Thymus (tissue), 11 donors: ENCODE data around the gene NEB. TPM values are rescaled to one million over a fixed set of nuclear protein-coding genes. Genes with fewer than 3 reads are reported as not detected.
A peak's percentile ranks its signal among the peaks of the same experiment; 100 is the strongest.

Experiments used
- DNase-seq, 9 donors: peaks; one replicate each; pipeline ENCODE4 v3.0.0-alpha.2; 2013; ENCODE audit warnings: low spot score in 9 of 9, low read depth in 6 of 9, missing footprints in 1 of 9
- H3K27ac ChIP-seq, 2 donors: one replicate each; pipeline ENCODE4 v1.5.1; 2013; ENCODE audit warnings: control low read depth in 1 of 2, low read depth in 1 of 2, low read length in 1 of 2, mild to moderate bottlenecking in 1 of 2, moderate library complexity in 1 of 2
- H3K27me3 ChIP-seq, 2 donors: one replicate each; pipeline ENCODE4 v1.5.1; 2013; ENCODE audit warnings: low read length in 1 of 2; ENCODE audit not compliant: control insufficient read depth in 2 of 2, insufficient read depth in 1 of 2
- H3K36me3 ChIP-seq, 2 donors: one replicate each; pipeline ENCODE4 v1.5.1; 2013; ENCODE audit warnings: low read length in 1 of 2, mild to moderate bottlenecking in 1 of 2, moderate library complexity in 1 of 2; ENCODE audit not compliant: control insufficient read depth in 2 of 2, insufficient read depth in 2 of 2
- H3K4me1 ChIP-seq, 2 donors: one replicate each; pipeline ENCODE4 v1.5.1; 2013; ENCODE audit warnings: low read length in 2 of 2; ENCODE audit not compliant: control insufficient read depth in 2 of 2, insufficient read depth in 2 of 2
- H3K4me3 ChIP-seq, 2 donors: one replicate each; pipeline ENCODE4 v1.5.1; 2013; ENCODE audit warnings: low read length in 2 of 2, control low read depth in 1 of 2, mild to moderate bottlenecking in 1 of 2
- H3K9me3 ChIP-seq, 2 donors: one replicate each; pipeline ENCODE4 v1.5.1; 2013; ENCODE audit warnings: low read length in 1 of 2, mild to moderate bottlenecking in 1 of 2; ENCODE audit not compliant: control insufficient read depth in 2 of 2, insufficient read depth in 1 of 2
- WGBS: extraction: QIAGEN DNeasy Blood & Tissue Kit; methylation state at CpG from one replicate; pipeline ENCODE4 v1.1.7; 2013; 5-methylcytosine and 5-hydroxymethylcytosine counted together
- polyA plus RNA-seq: library from polyadenylated mRNA; stranded (reverse); fragments of 200-250 nt; gene quantifications from one replicate; pipeline ENCODE4 v1.2.3, GENCODE V29; 2013
- total RNA-seq: library from RNA; stranded (reverse); fragments of 120-200 nt; gene quantifications from one replicate; pipeline ENCODE4 v1.2.4, GENCODE V29; 2013
- donor health status: healthy.

NEB gene
- total and polyA plus RNA-seq, 2 donors, result 3.9 to 4.3 TPM

- Histone ChIP-seq H3K9me3 (no peaks in the 10 kb centered on the region), H3K36me3 (no peaks in the 10 kb centered on the region), H3K27ac (peak overlapping the region in 1 of 2 donors; percentile 23), H3K4me1 (peaks cover 7 to 12% of the 10 kb centered on the region in 2 donors), H3K4me3 (no peak overlapping the region), H3K27me3 (no peaks in the 10 kb centered on the region)
- DNase-seq, result peak in 2 of 9 donors; percentile 7 to 39
- WGBS, result 48% methylated on average over 4 of the region's 4 CpGs
Measured at GRCh38 chr2:151638191-151638933, 95.9 kb downstream of the NEB start.

GRCh38 chr2:151637271-151637781, 97.0 kb downstream of the NEB start:
- H3K9me3 ChIP-seq, result no peaks in the 10 kb centered on the region
- no peaks in the 10 kb centered on the region for H3K36me3 ChIP-seq
- DNase-seq, result peak in 8 of 9 donors; percentile 19 to 75 (median 36)
- H3K4me3 ChIP-seq, result no peak overlapping the region
- WGBS, result 13% methylated on average over 8 of the region's 8 CpGs
- peak overlapping the region; percentile 42 to 65 for H3K27ac ChIP-seq
- H3K27me3 ChIP-seq, result no peaks in the 10 kb centered on the region
- H3K4me1 ChIP-seq, result peaks cover 7 to 12% of the 10 kb centered on the region in 2 donors

- no peaks in the 10 kb centered on the region for H3K9me3 ChIP-seq
- H3K4me3 ChIP-seq, result no peak overlapping the region
- DNase-seq, result no peak
- peaks cover 7 to 12% of the 10 kb centered on the region in 2 donors for H3K4me1 ChIP-seq
- H3K27ac ChIP-seq, result no peak overlapping the region
- 97% methylated on average over 4 of the region's 4 CpGs for WGBS
- H3K27me3 ChIP-seq, result no peaks in the 10 kb centered on the region
- H3K36me3 ChIP-seq, result no peaks in the 10 kb centered on the region
Measured at GRCh38 chr2:151634736-151635467, 99.4 kb downstream of the NEB start.

- H3K27ac ChIP-seq, result no peak overlapping the region
- H3K36me3 ChIP-seq, result no peaks in the 10 kb centered on the region
- no peaks in the 10 kb centered on the region for H3K9me3 ChIP-seq
- no peak overlapping the region for H3K4me3 ChIP-seq
- peaks cover 7 to 10% of the 10 kb centered on the region in 2 donors for H3K4me1 ChIP-seq
- WGBS, result 68% methylated on average over 1 of the region's 1 CpG
- DNase-seq, result no peak
- H3K27me3 ChIP-seq, result no peaks in the 10 kb centered on the region
Measured at GRCh38 chr2:151632993-151633565, 101.2 kb downstream of the NEB start.

DNA sequence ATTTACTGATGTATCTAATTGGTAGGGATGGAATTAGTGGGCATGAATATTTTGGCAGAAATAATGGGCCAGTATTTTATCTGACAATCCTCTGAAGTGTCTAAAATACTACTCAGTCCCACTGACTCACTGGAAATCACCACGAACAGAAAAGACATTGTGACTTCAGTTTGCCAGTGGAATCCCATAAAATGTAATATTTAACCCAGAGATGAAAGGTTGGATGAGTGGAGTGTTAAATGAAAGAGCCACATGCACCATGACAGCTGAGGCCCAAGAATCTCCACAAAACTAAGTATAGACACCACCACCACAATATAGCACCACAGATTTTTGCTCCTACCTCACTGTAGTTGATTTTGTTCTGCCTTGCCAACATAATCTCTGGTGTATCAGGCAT, 103.9 kb downstream of the NEB start:
- Histone ChIP-seq H3K4me1 (no peaks in the 10 kb centered on the region), H3K9me3 (no peaks in the 10 kb centered on the region), H3K27ac (no peak overlapping the region), H3K4me3 (no peak overlapping the region), H3K36me3 (no peaks in the 10 kb centered on the region), H3K27me3 (no peaks in the 10 kb centered on the region)
- 94% methylated on average over 1 of the region's 1 CpG for WGBS
- DNase-seq, result no peak

GRCh38 chr2:151627353-151627752, 106.9 kb downstream of the NEB start:
- Histone ChIP-seq H3K9me3 (no peaks in the 10 kb centered on the region), H3K4me3 (no peak overlapping the region), H3K36me3 (no peaks in the 10 kb centered on the region), H3K4me1 (no peaks in the 10 kb centered on the region), H3K27ac (no peak overlapping the region), H3K27me3 (no peaks in the 10 kb centered on the region)
- WGBS, result 99% methylated on average over 6 of the region's 6 CpGs
- no peak for DNase-seq

DNA sequence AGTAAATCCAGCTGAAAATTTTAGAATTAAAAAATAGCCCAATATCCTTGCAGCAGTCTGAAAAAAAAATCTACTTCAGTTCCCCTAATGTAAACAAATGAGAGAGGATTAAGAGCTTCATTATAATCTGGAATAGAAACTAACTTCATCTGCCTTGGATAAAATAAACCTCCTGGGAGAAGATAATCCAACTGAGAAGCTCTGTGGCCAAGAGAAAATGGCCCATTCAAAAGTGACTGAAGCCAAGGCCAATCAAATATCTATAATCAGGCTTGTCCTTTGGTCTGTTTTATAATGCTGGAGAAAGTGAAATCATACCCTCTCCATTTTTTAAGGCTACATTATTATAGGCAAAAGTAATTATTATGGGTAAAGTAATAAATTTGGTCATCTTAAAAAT, 110.0 kb downstream of the NEB start:
- Histone ChIP-seq H3K36me3 (no peaks in the 10 kb centered on the region), H3K4me1 (no peaks in the 10 kb centered on the region), H3K27ac (no peak overlapping the region), H3K27me3 (no peaks in the 10 kb centered on the region), H3K9me3 (no peaks in the 10 kb centered on the region), H3K4me3 (no peak overlapping the region)
- no peak for DNase-seq

DNA sequence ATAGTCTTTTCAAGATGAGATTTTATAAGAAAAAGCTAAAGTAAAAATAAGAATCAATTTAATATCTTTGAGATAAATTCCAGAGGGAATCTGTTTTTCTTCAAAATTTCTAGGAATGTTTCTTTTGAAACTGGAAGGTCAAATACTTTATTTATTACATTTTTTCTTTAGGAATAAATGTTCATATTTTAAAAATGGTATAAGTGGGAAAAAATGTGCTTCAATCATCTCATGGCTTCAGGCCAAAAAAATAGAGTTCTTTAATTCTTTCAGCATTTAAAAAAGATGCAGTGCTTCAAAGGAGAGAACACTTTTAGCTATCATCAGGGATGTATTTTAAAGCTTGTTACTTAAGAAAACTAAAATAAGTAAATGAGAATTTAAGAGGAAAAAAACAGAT, 110.6 kb downstream of the NEB start:
- Histone ChIP-seq H3K36me3 (no peaks in the 10 kb centered on the region), H3K4me3 (no peak overlapping the region), H3K27ac (no peak overlapping the region), H3K27me3 (no peaks in the 10 kb centered on the region), H3K9me3 (no peaks in the 10 kb centered on the region), H3K4me1 (no peaks in the 10 kb centered on the region)
- no peak for DNase-seq

DNA sequence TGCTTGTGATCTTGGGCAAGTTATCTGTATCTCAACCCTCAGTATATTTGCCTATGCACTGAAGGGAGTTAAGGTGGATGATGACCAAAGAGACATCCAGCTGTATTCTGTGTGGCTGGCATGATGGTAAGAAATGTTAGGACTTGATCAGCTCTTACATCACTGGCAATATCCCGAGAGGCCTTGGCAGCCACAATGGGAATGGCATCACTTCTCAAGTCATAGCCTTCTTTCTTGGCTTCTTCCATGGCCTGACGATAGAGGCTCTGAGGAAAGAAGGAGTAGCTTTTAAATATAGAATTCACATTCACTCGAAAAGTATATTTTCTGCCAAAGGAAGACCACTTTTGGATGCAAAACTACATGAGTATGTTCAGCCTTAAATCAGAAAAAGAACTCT, 113.5 kb downstream of the NEB start:
- Histone ChIP-seq H3K36me3 (no peaks in the 10 kb centered on the region), H3K9me3 (no peaks in the 10 kb centered on the region), H3K4me1 (no peaks in the 10 kb centered on the region), H3K27ac (no peak overlapping the region), H3K4me3 (no peak overlapping the region), H3K27me3 (no peaks in the 10 kb centered on the region)
- no peak for DNase-seq
- WGBS, result 96% methylated on average over 3 of the region's 3 CpGs
